Measurements from ENCODE around the gene PPP6R1.

DNA sequence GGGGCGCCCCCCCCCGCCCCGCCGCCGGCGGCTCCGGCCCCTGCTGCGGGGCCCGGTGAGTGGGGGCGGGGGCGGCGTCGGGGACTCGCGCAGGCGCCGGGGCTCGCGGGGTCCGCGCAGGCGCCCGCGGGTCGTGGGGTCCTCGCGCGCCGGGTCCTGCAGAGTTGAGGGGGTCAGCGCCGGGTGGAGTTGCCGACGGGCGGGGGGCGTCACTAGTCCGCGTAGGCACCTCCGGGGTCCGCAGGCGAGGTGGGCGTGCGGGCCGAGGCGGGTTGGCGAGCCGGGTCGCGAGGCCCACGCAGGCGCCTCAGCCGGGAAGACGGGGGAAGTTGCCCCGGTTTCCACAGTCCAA, 365 bp downstream of the PPP6R1 start:
- TF ChIP-seq, protein P1, sequence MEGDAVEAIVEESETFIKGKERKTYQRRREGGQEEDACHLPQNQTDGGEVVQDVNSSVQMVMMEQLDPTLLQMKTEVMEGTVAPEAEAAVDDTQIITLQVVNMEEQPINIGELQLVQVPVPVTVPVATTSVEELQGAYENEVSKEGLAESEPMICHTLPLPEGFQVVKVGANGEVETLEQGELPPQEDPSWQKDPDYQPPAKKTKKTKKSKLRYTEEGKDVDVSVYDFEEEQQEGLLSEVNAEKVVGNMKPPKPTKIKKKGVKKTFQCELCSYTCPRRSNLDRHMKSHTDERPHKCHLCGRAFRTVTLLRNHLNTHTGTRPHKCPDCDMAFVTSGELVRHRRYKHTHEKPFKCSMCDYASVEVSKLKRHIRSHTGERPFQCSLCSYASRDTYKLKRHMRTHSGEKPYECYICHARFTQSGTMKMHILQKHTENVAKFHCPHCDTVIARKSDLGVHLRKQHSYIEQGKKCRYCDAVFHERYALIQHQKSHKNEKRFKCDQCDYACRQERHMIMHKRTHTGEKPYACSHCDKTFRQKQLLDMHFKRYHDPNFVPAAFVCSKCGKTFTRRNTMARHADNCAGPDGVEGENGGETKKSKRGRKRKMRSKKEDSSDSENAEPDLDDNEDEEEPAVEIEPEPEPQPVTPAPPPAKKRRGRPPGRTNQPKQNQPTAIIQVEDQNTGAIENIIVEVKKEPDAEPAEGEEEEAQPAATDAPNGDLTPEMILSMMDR (IDR thresholded peaks at IDR 0.05) = no peak
- no peak for TF ChIP-seq POLR2A (IDR thresholded peaks at IDR 0.05)

Measured in esophagus squamous epithelium (tissue), 4 donors.